Lower lobe of right lung (tissue), 2 donors: ENCODE data around the gene FBRSL1. TPM values are rescaled to one million over a fixed set of nuclear protein-coding genes. Genes with fewer than 3 reads are reported as not detected.

Source experiments
- ATAC-seq, 2 donors: fragments of 200-7000 bp; cut with Tn5 transposase; one replicate each; pipeline ENCODE4 v1.9.1; 2020 to 2022; ENCODE audit warnings: mild to moderate bottlenecking in 2 of 2, moderate library complexity in 2 of 2
- DNase-seq: peaks from one replicate; pipeline ENCODE4 v3.0.0-alpha.2; 2020
- H3K27ac ChIP-seq: fragments of 200-600 bp; one replicate; pipeline ENCODE4 v1.8.0; 2022
- H3K27me3 ChIP-seq: fragments of 200-600 bp; one replicate; pipeline ENCODE4 v1.8.0; 2022; ENCODE audit warnings: low read depth
- H3K36me3 ChIP-seq: fragments of 200-600 bp; one replicate; pipeline ENCODE4 v1.8.0; 2022; ENCODE audit warnings: mild to moderate bottlenecking
- H3K4me1 ChIP-seq: fragments of 200-600 bp; one replicate; pipeline ENCODE4 v1.8.0; 2022
- H3K4me3 ChIP-seq: fragments of 200-600 bp; one replicate; pipeline ENCODE4 v1.8.0; 2022; ENCODE audit warnings: mild to moderate bottlenecking
- H3K9me3 ChIP-seq: fragments of 200-600 bp; one replicate; pipeline ENCODE4 v1.8.0; 2022
- intact Hi-C: fragments of 100-400 bp; cut with DNase I; formaldehyde crosslinking; loops from one replicate; pipeline ENCODE4 v1.11.0; 2022
- total RNA-seq: library from RNA; stranded (reverse); fragmentation: NEBNext Ultra II Directional; extraction: Animal tissue kit (Norgen Biotek cat#: 25700); gene quantifications from one replicate; pipeline ENCODE4 v1.2.1, GENCODE V29; 2021
- TF ChIP-seq, protein P1 (sequence below): fragments of 200-600 bp; IDR thresholded peaks from one replicate; pipeline ENCODE4 v1.8.0; 2022; ENCODE audit warnings: antibody characterized with exemption, mild to moderate bottlenecking
- donor health status: DM: no; HTN: yes; CAD: no; lungs with severe emphysema.

FBRSL1 gene
- total RNA-seq, 1 donor from 2014 or later: 47.6 TPM

DNA sequence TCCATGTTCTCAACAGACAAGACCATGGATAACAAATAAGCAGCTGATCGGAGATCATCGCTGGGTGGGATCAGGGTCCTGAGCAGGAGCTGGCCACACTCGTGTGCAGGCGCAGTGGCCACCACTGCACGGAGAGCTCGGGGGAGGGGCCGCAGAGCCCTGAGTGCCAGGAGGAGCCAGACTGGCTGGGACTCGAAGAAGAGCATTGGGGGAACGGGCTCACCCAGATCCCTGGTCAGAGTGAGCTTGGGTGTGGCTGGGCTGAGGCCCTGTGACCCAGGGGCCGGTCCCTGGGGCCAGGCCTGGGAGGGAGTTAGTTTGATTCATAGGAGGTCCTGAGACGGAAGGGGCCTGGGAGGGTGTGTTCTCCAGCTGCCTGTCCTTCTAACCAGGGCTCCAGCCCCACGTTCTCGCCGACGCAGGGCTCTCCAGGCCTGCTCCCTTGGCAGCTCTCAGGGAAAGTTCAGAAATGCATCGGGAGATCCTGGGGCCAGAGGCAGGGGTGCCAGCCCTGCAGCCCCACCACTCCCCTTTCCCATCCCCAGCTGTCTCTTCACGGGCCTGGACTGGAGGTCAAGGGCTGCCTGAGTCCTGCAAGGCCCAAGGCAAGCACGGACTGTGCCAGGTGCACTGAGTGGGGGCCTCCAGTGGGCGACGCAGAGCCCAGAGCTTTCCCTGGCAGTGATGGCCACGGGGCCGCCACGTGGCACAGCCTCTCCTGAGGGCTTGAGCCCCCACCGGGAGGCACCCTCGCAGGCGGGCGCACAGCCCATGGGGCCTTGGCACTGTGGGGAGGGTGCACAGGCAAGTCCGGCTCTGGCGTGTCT, 48.1 kb downstream of the FBRSL1 start:
- H3K27me3 ChIP-seq: no peaks in the 10 kb centered on the region
- no peaks in the 10 kb centered on the region for H3K9me3 ChIP-seq
- intact Hi-C loops: no loop called here
- no peak overlapping the region for H3K4me3 ChIP-seq
- H3K27ac ChIP-seq: no peak overlapping the region
- no peaks in the 10 kb centered on the region for H3K36me3 ChIP-seq
- no peaks in the 10 kb centered on the region for H3K4me1 ChIP-seq
- no peak for DNase-seq
- TF ChIP-seq, protein P1, sequence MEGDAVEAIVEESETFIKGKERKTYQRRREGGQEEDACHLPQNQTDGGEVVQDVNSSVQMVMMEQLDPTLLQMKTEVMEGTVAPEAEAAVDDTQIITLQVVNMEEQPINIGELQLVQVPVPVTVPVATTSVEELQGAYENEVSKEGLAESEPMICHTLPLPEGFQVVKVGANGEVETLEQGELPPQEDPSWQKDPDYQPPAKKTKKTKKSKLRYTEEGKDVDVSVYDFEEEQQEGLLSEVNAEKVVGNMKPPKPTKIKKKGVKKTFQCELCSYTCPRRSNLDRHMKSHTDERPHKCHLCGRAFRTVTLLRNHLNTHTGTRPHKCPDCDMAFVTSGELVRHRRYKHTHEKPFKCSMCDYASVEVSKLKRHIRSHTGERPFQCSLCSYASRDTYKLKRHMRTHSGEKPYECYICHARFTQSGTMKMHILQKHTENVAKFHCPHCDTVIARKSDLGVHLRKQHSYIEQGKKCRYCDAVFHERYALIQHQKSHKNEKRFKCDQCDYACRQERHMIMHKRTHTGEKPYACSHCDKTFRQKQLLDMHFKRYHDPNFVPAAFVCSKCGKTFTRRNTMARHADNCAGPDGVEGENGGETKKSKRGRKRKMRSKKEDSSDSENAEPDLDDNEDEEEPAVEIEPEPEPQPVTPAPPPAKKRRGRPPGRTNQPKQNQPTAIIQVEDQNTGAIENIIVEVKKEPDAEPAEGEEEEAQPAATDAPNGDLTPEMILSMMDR: no peak
- ATAC-seq: no peak

DNA sequence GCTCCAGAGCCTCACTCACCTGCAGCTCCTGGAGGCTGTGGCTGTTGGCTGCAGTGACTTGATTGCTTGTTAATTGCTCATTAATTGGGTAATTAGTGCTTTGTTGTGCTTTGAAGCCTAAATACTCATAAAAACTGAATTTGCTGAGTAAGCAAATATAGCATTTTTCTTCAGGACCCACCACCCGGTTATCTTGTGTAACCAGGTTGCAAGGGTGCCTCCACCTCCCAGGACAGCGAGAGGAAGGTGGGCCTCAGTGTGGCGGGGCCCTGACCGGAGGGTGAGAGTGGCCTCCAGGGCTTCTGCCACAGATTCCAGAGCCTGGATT, 48.7 kb downstream of the FBRSL1 start:
- Histone ChIP-seq H3K4me1 (no peaks in the 10 kb centered on the region), H3K36me3 (no peaks in the 10 kb centered on the region), H3K27me3 (no peaks in the 10 kb centered on the region), H3K9me3 (no peaks in the 10 kb centered on the region), H3K4me3 (no peak overlapping the region), H3K27ac (no peak overlapping the region)
- no peak for ATAC-seq
- intact Hi-C loops: no loop called here
- no peak for DNase-seq
- TF ChIP-seq, protein P1: no peak

DNA sequence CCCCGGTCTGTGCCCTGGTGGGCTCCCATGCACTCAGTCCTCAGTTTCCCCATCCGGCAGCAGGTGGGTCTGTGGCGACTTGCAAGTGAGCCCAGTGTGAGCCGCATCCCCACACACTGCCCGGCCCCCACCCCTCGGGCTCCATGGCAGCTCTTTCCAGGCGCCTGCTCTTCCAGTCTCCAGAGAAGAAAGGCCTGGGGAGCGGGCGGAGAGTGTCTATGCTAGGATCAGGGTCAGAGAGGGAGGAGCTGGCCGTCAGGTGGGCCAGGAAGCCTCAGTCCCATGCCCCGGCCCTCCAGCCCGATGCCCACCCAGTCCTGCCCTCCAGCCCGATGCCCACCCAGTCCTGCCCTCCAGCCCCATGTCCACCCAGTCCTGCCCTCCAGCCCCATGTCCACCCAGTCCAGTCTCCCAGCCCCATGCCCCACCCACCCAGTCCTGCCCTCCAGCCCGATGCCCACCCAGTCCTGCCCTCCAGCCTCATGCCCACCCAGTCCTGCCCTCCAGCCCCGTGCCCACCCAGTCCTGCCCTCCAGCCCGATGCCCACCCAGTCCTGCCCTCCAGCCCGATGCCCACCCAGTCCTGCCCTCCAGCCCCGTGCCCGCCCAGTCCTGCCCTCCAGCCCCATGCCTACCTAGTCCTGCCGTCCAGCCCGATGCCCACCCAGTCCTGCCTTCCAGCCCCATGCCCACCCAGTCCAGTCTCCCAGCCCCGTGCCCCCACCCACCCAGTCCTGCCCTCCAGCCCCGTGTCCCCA, 49.2 kb downstream of the FBRSL1 start:
- no peaks in the 10 kb centered on the region for H3K36me3 ChIP-seq
- H3K9me3 ChIP-seq: no peaks in the 10 kb centered on the region
- intact Hi-C loops: no loop called here
- H3K4me3 ChIP-seq: no peak overlapping the region
- no peaks in the 10 kb centered on the region for H3K27me3 ChIP-seq
- H3K4me1 ChIP-seq: no peaks in the 10 kb centered on the region
- TF ChIP-seq, protein P1: no peak
- H3K27ac ChIP-seq: no peak overlapping the region
- no peak for ATAC-seq
- DNase-seq: no peak

DNA sequence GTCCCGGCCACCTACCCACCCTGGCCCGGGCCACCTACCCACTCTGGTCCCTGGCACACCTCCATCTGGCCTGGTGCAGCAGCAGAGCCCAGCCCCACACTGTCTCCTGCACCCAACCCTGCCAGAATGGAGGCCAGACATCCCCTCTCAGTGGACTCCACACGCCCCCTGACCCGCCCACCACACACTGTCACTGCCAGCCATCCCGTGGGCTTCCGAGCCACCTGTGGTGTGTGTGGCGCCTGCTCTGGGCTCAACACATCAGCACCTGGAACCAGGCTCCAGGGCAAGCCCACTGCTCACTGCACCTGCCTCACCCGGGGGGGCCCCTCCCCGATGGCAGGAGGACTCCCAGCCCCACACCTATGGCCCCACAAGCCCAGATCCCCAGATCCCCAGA, 50.5 kb downstream of the FBRSL1 start:
- H3K9me3 ChIP-seq: no peaks in the 10 kb centered on the region
- no peaks in the 10 kb centered on the region for H3K27me3 ChIP-seq
- DNase-seq: no peak
- H3K36me3 ChIP-seq: no peaks in the 10 kb centered on the region
- ATAC-seq: no peak
- intact Hi-C loops: no loop called here
- TF ChIP-seq, protein P1: no peak
- H3K4me3 ChIP-seq: no peak overlapping the region
- no peak overlapping the region for H3K27ac ChIP-seq
- H3K4me1 ChIP-seq: no peaks in the 10 kb centered on the region

DNA sequence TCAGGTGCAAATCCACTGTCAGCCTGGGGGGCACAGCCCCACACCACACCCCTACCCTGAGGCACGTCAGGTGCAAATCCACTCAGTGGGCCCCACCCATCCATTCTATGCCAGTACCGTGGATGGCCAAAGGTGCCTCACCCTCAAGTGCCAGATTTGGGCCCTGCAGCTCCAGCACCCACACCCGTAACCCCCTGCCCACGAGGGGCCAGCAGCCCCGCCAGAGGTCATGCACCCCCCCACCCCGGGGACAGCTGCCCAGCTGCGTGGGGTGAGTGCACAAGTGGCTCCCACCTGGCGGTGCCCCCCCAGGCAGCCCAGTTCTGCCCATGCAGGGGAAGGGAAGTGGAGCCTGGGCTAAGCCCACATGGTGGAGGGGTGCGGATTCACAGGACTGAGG, 51.2 kb downstream of the FBRSL1 start:
- DNase-seq: no peak
- intact Hi-C loops: no loop called here
- Histone ChIP-seq H3K36me3 (no peaks in the 10 kb centered on the region), H3K4me3 (no peak overlapping the region), H3K27ac (no peak overlapping the region), H3K9me3 (no peaks in the 10 kb centered on the region), H3K27me3 (no peaks in the 10 kb centered on the region), H3K4me1 (no peaks in the 10 kb centered on the region)
- TF ChIP-seq, protein P1: no peak
- no peak for ATAC-seq
